Esophagus muscularis mucosa (tissue), 4 donors: ENCODE results near the gene TMC2. TPM values are rescaled to one million over a fixed set of nuclear protein-coding genes. Genes with fewer than 3 reads are reported as not detected.

ENCODE experiments used
- DNase-seq: peaks from one replicate; pipeline ENCODE4 v3.0.0-alpha.2; 2017; ENCODE audit errors: extremely low spot score
- H3K27ac ChIP-seq, 4 donors: fragments of 200-600 bp; sonication (generic); replicated peaks in 1 of 4; 1 replicate in 3 of 4; 2 replicates in 1 of 4; pipeline ENCODE4 v1.5.1; 2016 to 2019; ENCODE audit warnings: mild to moderate bottlenecking in 1 of 4
- H3K27me3 ChIP-seq, 4 donors: fragments of 200-600 bp; sonication (generic); one replicate each; pipeline versions ENCODE4 v1.5.1 to v1.6.0; 2016 to 2019
- H3K36me3 ChIP-seq, 4 donors: fragments of 200-600 bp; sonication (generic); one replicate each; pipeline ENCODE4 v1.5.1; 2016 to 2019
- H3K4me1 ChIP-seq, 4 donors: fragments of 200-600 bp; sonication (generic); one replicate each; pipeline ENCODE4 v1.5.1; 2016 to 2019
- H3K4me3 ChIP-seq, 4 donors: fragments of 200-600 bp; sonication (generic); 1 replicate in 2 of 4; 2 replicates in 2 of 4; pipeline ENCODE4 v1.5.1; 2016 to 2019; ENCODE audit warnings: mild to moderate bottlenecking in 4 of 4, moderate library complexity in 1 of 4
- H3K9me3 ChIP-seq, 4 donors: fragments of 200-600 bp; sonication (generic); 1 replicate in 3 of 4; 2 replicates in 1 of 4; pipeline ENCODE4 v1.5.1; 2016 to 2019
- CTCF ChIP-seq, 3 experiments: fragments of 200-600 bp in 2 of 3; fragments of 450-650 bp in 1 of 3; sonication (generic) in 2 of 3; IDR thresholded peaks; one replicate each; pipeline ENCODE4 v1.5.1; 2017 to 2019; ENCODE audit warnings: antibody characterized with exemption in 3 of 3, mild to moderate bottlenecking in 2 of 3, moderate library complexity in 1 of 3
- EP300 ChIP-seq: sonication (generic); formaldehyde crosslinking; IDR thresholded peaks from one replicate; pipeline ENCODE4 v1.6.1; 2017; ENCODE audit warnings: antibody characterized with exemption
- POLR2A ChIP-seq: fragments of 450-650 bp; IDR thresholded peaks from one replicate; pipeline ENCODE4 v1.6.1; 2017; ENCODE audit warnings: antibody characterized with exemption, moderate library complexity, mild to moderate bottlenecking, low read depth
- POLR2AphosphoS5 ChIP-seq, 2 donors: sonication (generic); formaldehyde crosslinking; IDR thresholded peaks; one replicate each; pipeline ENCODE4 v1.6.1; 2017; ENCODE audit warnings: antibody characterized with exemption in 2 of 2
- WGBS: methylation state at CpG from one replicate; pipeline ENCODE4 v1.1.5; 2018; 5-methylcytosine and 5-hydroxymethylcytosine counted together
- intact Hi-C: fragments of 100-400 bp; cut with DNase I; formaldehyde crosslinking; loops from one replicate; pipeline ENCODE4 v1.15.1; 2023
- total RNA-seq, 4 donors: library from RNA; depleted of rRNA; stranded (reverse); fragments of >200 nt; gene quantifications; one replicate each; pipeline versions ENCODE4 v1.1.0 to v1.2.1, GENCODE V29; 2016

Gene TMC2
- total RNA-seq, 4 donors from 2014 or later, result 0.19 to 0.34 TPM; not detected in 2

GRCh38 chr20:2515203-2515602, 21.2 kb upstream of the TMC2 start:
- no peaks in the 10 kb centered on the region for H3K4me1 ChIP-seq
- no peaks in the 10 kb centered on the region for H3K36me3 ChIP-seq
- H3K9me3 ChIP-seq, result no peaks in the 10 kb centered on the region
- H3K4me3 ChIP-seq, result no peak overlapping the region
- 94% methylated on average over 1 of the region's 1 CpG for WGBS
- TF ChIP-seq EP300, result no peak
- intact Hi-C loops, result no loop called here
- DNase-seq, result no peak
- H3K27ac ChIP-seq, result no peak overlapping the region
- H3K27me3 ChIP-seq, result no peaks in the 10 kb centered on the region

GRCh38 chr20:2516399-2516798, 20.0 kb upstream of the TMC2 start:
- no peak overlapping the region for H3K4me3 ChIP-seq
- no peaks in the 10 kb centered on the region for H3K4me1 ChIP-seq
- intact Hi-C loops, result no loop called here
- peak; percentile 66 for DNase-seq
- WGBS, result 88% methylated on average over 2 of the region's 2 CpGs
- H3K27ac ChIP-seq, result no peak overlapping the region
- no peaks in the 10 kb centered on the region for H3K27me3 ChIP-seq
- no peaks in the 10 kb centered on the region for H3K36me3 ChIP-seq
- TF ChIP-seq EP300 (no peak), CTCF (IDR thresholded peaks at IDR 0.05) (no peak), POLR2AphosphoS5 (IDR thresholded peaks at IDR 0.05) (no peak), POLR2A (no peak)
- H3K9me3 ChIP-seq, result no peaks in the 10 kb centered on the region

- peak; percentile 66 for DNase-seq
- peaks cover 0 to 8% (median 5%) of the 10 kb centered on the region in 4 donors for H3K4me1 ChIP-seq
- no peaks in the 10 kb centered on the region for H3K27me3 ChIP-seq
- WGBS, result 94% methylated on average over 10 of the region's 10 CpGs
- H3K4me3 ChIP-seq, result no peak overlapping the region
- no peaks in the 10 kb centered on the region for H3K9me3 ChIP-seq
- no peak for TF ChIP-seq CTCF (IDR thresholded peaks at IDR 0.05)
- no peak for TF ChIP-seq POLR2A
- no peak for TF ChIP-seq EP300
- TF ChIP-seq POLR2AphosphoS5 (IDR thresholded peaks at IDR 0.05), result no peak
- intact Hi-C loops, result no loop called here
- H3K27ac ChIP-seq, result no peak overlapping the region
- H3K36me3 ChIP-seq, result no peaks in the 10 kb centered on the region
Observed at GRCh38 chr20:2518096-2518495, 18.3 kb upstream of the TMC2 start.

GRCh38 chr20:2518558-2518957, 17.8 kb upstream of the TMC2 start:
- Histone ChIP-seq H3K27me3 (no peaks in the 10 kb centered on the region), H3K36me3 (no peaks in the 10 kb centered on the region), H3K9me3 (no peaks in the 10 kb centered on the region), H3K27ac (no peak overlapping the region), H3K4me1 (peaks cover 0 to 13% (median 9%) of the 10 kb centered on the region in 4 donors), H3K4me3 (no peak overlapping the region)
- DNase-seq, result peak; percentile 84
- WGBS, result 77% methylated on average over 4 of the region's 4 CpGs
- intact Hi-C loops, result no loop called here
- TF ChIP-seq POLR2AphosphoS5 (IDR thresholded peaks at IDR 0.05), result no peak
- TF ChIP-seq CTCF (IDR thresholded peaks at IDR 0.05), result no peak
- no peak for TF ChIP-seq EP300
- TF ChIP-seq POLR2A, result no peak

- Histone ChIP-seq H3K27ac (no peak overlapping the region), H3K9me3 (no peaks in the 10 kb centered on the region), H3K27me3 (no peaks in the 10 kb centered on the region), H3K4me1 (peaks cover 3 to 19% (median 16%) of the 10 kb centered on the region in 4 donors), H3K36me3 (no peaks in the 10 kb centered on the region), H3K4me3 (no peak overlapping the region)
- WGBS, result 94% methylated on average over 4 of the region's 4 CpGs
- no peak for TF ChIP-seq POLR2A
- TF ChIP-seq EP300, result no peak
- no peak for TF ChIP-seq POLR2AphosphoS5 (IDR thresholded peaks at IDR 0.05)
- no peak for TF ChIP-seq CTCF (IDR thresholded peaks at IDR 0.05)
- intact Hi-C loops, result no loop called here
- peak; percentile 12 for DNase-seq
Observed at GRCh38 chr20:2519115-2519809, 17.1 kb upstream of the TMC2 start.
